Osteoblast (primary cell): Measurements from ENCODE around the gene SMIM17. TPM values are rescaled to one million over a fixed set of nuclear protein-coding genes. Genes with fewer than 3 reads are reported as not detected.

Source experiments
- DNase-seq: peaks from one replicate; pipeline ENCODE4 v3.0.0; 2011; ENCODE audit warnings: low spot score, mixed read lengths; ENCODE audit not compliant: insufficient read length; ENCODE audit errors: missing footprints
- H2AFZ ChIP-seq: 2 replicates; pipeline ENCODE4 v1.6.0; 2011; ENCODE audit warnings: mild to moderate bottlenecking, low read length
- H3K27ac ChIP-seq: 2 replicates; pipeline ENCODE4 v1.5.1; 2011; ENCODE audit warnings: mild to moderate bottlenecking, low read depth, low read length, moderate library complexity
- H3K27me3 ChIP-seq: 2 replicates; pipeline ENCODE4 v1.6.0; 2012; ENCODE audit warnings: mild to moderate bottlenecking, control low read depth, inconsistent platforms, low read length, moderate library complexity; ENCODE audit not compliant: insufficient read depth
- H3K36me3 ChIP-seq: 2 replicates; pipeline ENCODE4 v1.5.1; 2011; ENCODE audit warnings: mild to moderate bottlenecking, low read length, control low read depth, moderate library complexity; ENCODE audit not compliant: insufficient read depth
- H3K4me1 ChIP-seq: 2 replicates; pipeline ENCODE4 v1.5.1; 2011; ENCODE audit warnings: mild to moderate bottlenecking, low read length, control low read depth, moderate library complexity; ENCODE audit not compliant: insufficient read depth
- H3K4me2 ChIP-seq: 2 replicates; pipeline ENCODE4 v1.6.0; 2011; ENCODE audit warnings: mild to moderate bottlenecking, low read length; ENCODE audit not compliant: insufficient read depth
- H3K4me3 ChIP-seq: fragments of 200-600 bp; sonication (generic); 3 replicates; pipeline ENCODE4 v1.5.1; 2012; ENCODE audit warnings: mild to moderate bottlenecking, low read length, inconsistent platforms; ENCODE audit not compliant: insufficient read depth
- H3K79me2 ChIP-seq: 2 replicates; pipeline ENCODE4 v1.6.0; 2012; ENCODE audit warnings: mild to moderate bottlenecking, low read length, control low read depth, inconsistent platforms; ENCODE audit not compliant: insufficient read depth
- H3K9me3 ChIP-seq: 2 replicates; pipeline ENCODE4 v1.5.1; 2011; ENCODE audit warnings: low read depth, low read length, control low read depth
- H4K20me1 ChIP-seq: 2 replicates; pipeline ENCODE4 v1.6.0; 2012; ENCODE audit warnings: mild to moderate bottlenecking, low read length, control low read depth; ENCODE audit not compliant: insufficient read depth
- total RNA-seq: library from RNA; depleted of rRNA; stranded (reverse); fragments of >200 nt; gene quantifications from 2 replicates; pipeline ENCODE4 v1.2.3, GENCODE V29; 2012
- TF ChIP-seq, protein P1 (sequence below): IDR thresholded peaks from 2 replicates; pipeline ENCODE4 v1.5.1; 2011; ENCODE audit warnings: mild to moderate bottlenecking, low read depth, low read length, moderate library complexity; ENCODE audit errors: extremely low read depth

SMIM17 gene
- total RNA-seq, 1 donor: not detected

DNA sequence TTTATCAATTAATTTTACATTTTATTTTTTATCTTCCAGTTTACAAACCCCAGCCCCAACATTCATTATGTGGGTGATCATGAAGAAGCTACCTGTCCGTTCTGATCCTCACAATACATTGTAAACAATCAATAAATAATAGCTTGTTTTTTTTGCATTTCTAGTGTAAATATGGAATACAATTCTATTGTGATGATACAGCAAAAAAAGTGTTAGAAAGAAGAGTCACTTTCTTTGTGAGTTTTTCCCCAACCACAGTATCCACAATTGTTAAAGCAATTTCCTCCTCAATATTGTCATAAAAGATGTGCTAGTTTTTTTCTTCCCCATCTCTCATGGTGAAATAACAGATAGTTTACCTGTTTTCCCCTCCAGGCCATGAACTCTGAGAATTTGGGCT lies 58.9 kb downstream of the SMIM17 start:
- TF ChIP-seq, protein P1, sequence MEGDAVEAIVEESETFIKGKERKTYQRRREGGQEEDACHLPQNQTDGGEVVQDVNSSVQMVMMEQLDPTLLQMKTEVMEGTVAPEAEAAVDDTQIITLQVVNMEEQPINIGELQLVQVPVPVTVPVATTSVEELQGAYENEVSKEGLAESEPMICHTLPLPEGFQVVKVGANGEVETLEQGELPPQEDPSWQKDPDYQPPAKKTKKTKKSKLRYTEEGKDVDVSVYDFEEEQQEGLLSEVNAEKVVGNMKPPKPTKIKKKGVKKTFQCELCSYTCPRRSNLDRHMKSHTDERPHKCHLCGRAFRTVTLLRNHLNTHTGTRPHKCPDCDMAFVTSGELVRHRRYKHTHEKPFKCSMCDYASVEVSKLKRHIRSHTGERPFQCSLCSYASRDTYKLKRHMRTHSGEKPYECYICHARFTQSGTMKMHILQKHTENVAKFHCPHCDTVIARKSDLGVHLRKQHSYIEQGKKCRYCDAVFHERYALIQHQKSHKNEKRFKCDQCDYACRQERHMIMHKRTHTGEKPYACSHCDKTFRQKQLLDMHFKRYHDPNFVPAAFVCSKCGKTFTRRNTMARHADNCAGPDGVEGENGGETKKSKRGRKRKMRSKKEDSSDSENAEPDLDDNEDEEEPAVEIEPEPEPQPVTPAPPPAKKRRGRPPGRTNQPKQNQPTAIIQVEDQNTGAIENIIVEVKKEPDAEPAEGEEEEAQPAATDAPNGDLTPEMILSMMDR: no peak
- no peak for DNase-seq
- H3K4me1 ChIP-seq: no peaks in the 10 kb centered on the region
- peaks cover 3% of the 10 kb centered on the region for H3K9me3 ChIP-seq
- H3K79me2 ChIP-seq: no peaks in the 10 kb centered on the region
- no peak overlapping the region for H2AFZ ChIP-seq
- no peak overlapping the region for H3K27ac ChIP-seq
- no peaks in the 10 kb centered on the region for H4K20me1 ChIP-seq
- H3K27me3 ChIP-seq: no peaks in the 10 kb centered on the region
- no peak overlapping the region for H3K4me2 ChIP-seq
- H3K36me3 ChIP-seq: no peaks in the 10 kb centered on the region
- H3K4me3 ChIP-seq: no peak overlapping the region

GRCh38 chr19:56705939-56706338 lies 63.0 kb downstream of the SMIM17 start:
- H3K4me2 ChIP-seq: no peak overlapping the region
- H4K20me1 ChIP-seq: no peaks in the 10 kb centered on the region
- H2AFZ ChIP-seq: no peak overlapping the region
- no peaks in the 10 kb centered on the region for H3K79me2 ChIP-seq
- no peaks in the 10 kb centered on the region for H3K9me3 ChIP-seq
- H3K36me3 ChIP-seq: no peaks in the 10 kb centered on the region
- no peaks in the 10 kb centered on the region for H3K27me3 ChIP-seq
- no peak overlapping the region for H3K27ac ChIP-seq
- DNase-seq: no peak
- H3K4me3 ChIP-seq: no peak overlapping the region
- H3K4me1 ChIP-seq: no peaks in the 10 kb centered on the region
- TF ChIP-seq, protein P1: no peak

Other genes starting within 250 kb of the SMIM17 start
- gene ZNF582, start 249.6 kb upstream of the SMIM17 start, total RNA-seq: 2.2 and 3.2 TPM in 2 replicates
- 7.6 and 10.3 TPM in 2 replicates for gene ZNF583, start 238.8 kb upstream of the SMIM17 start, total RNA-seq
- gene ZNF667, start 165.8 kb upstream of the SMIM17 start, total RNA-seq: 5.8 and 7.7 TPM in 2 replicates
- gene ZNF471, start 135.3 kb upstream of the SMIM17 start, total RNA-seq: 4.7 and 5.1 TPM in 2 replicates
- gene ZFP28, start 104.2 kb upstream of the SMIM17 start, total RNA-seq: 7.6 and 7.7 TPM in 2 replicates
- gene ZNF470, start 75.7 kb upstream of the SMIM17 start, total RNA-seq: 4.7 TPM in 2 replicates
- gene ZNF71, start 47.9 kb upstream of the SMIM17 start, total RNA-seq: 7.2 and 8.5 TPM in 2 replicates
- gene ZNF835, start 28.6 kb downstream of the SMIM17 start, total RNA-seq: 0.29 and 0.72 TPM in 2 replicates
- 1.2 and 1.8 TPM in 2 replicates for gene PEG3, start 197.6 kb downstream of the SMIM17 start, total RNA-seq
- not detected in 2 replicates for gene ZIM2, start 197.6 kb downstream of the SMIM17 start, total RNA-seq